Activated naive CD8-positive, alpha-beta T cell treated with anti-CD3 and anti-CD28 coated beads for 36 hours (primary cell): ENCODE results near the gene YWHAQ. TPM values are rescaled to one million over a fixed set of nuclear protein-coding genes. Genes with fewer than 3 reads are reported as not detected.
"Not testable (repeated sequence)": the region's sequence is repeated elsewhere in the genome, so short reads cannot be mapped to it uniquely, and the experiment has no call there.

Experiments used
- DNase-seq: peaks from one replicate; pipeline ENCODE4 v3.0.0; 2021
- H3K27ac Mint-ChIP-seq: one replicate; pipeline ENCODE4 v1.8.0; 2022; ENCODE audit warnings: mild to moderate bottlenecking, moderate library complexity, mixed read lengths
- H3K27me3 Mint-ChIP-seq: one replicate; pipeline ENCODE4 v1.8.0; 2022; ENCODE audit warnings: mild to moderate bottlenecking, mixed read lengths
- H3K36me3 Mint-ChIP-seq: one replicate; pipeline ENCODE4 v1.8.0; 2021; ENCODE audit warnings: mild to moderate bottlenecking, mixed read lengths
- H3K4me1 Mint-ChIP-seq: one replicate; pipeline ENCODE4 v1.8.0; 2021; ENCODE audit warnings: mixed read lengths
- H3K4me3 Mint-ChIP-seq: one replicate; pipeline ENCODE4 v1.8.0; 2022; ENCODE audit warnings: mild to moderate bottlenecking, moderate library complexity, mixed read lengths
- H3K9me3 Mint-ChIP-seq: one replicate; pipeline ENCODE4 v1.8.0; 2022; ENCODE audit warnings: mixed read lengths
- total RNA-seq, 2 experiments: library from RNA; stranded (reverse); gene quantifications; one replicate each; pipeline ENCODE4 v1.2.3, GENCODE V29; 2021

The YWHAQ gene
- total RNA-seq, 2 experiments from 2014 or later = 314 to 317 TPM

DNA sequence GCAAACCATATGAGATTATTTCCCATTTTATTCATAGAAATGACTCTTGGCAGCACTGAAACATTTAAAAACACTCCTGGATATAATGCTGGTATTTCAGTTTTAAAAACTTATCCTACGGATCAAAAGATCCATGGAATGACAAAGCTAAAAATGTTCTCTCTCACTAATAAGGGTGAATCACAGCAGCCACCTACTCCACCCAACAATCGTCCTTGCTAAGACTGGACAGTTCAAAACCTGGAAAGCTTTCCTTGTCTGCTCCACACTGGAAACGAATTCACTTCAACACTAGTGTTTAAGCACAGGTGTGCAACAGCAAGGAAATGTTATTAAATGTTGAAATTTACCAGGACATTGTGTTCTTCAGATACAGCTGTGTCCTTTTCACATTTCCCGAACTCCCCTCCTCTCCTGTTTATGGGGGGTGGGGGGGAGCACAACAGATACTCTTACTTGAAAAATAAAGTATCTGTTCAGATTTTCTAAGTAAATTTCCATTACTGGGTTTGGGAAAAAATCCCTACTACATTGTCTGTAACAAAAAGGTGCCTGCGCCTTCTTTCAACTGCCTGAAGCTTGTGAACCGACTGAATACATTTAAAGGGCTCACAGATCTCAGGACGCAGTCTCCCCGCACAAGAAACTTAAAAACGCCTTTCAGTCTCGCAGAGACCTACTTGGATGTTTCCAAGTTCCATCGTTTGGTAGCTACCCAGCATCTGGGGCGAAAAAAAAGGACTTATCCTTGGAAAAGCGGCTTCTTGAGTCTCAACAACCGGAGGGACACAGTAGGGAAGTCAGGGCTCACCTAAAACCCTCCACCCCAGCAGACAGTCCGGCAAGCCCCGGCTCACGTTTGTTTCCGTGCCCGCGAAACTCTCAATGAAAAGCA, 1.3 kb downstream of the YWHAQ start:
- H3K27me3 Mint-ChIP-seq = no peaks in the 10 kb centered on the region
- H3K4me3 Mint-ChIP-seq = peak overlapping the region; percentile 98
- peaks cover 52% of the 10 kb centered on the region for H3K4me1 Mint-ChIP-seq
- H3K27ac Mint-ChIP-seq = peak overlapping the region; percentile 95
- peaks cover 59% of the 10 kb centered on the region for H3K36me3 Mint-ChIP-seq
- peaks cover 2% of the 10 kb centered on the region for H3K9me3 Mint-ChIP-seq
- DNase-seq = no peak

DNA sequence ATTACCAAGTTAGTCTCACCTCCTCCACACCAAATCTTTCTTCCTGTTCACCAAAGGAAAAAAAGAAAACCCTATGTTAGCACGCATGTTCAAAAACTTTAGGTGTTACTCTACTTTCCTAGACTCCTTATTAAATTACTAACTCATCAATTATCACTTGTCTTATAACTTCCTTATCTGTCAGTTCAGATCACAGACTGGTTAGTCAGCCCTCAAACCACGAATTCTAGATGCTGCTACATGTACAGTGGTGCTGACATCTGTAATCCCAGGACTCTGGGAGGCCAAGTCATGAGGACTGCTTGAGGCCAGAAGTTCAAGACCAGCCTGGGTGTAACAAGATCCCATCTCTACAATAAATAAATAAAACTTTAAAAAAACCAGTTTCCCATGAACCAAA, 3.5 kb downstream of the YWHAQ start:
- Mint-ChIP-seq H3K4me1 (peaks cover 59% of the 10 kb centered on the region), H3K36me3 (peaks cover 77% of the 10 kb centered on the region), H3K9me3 (peaks cover 2% of the 10 kb centered on the region), H3K4me3 (peak overlapping the region; percentile 98), H3K27ac (no peak overlapping the region), H3K27me3 (no peaks in the 10 kb centered on the region)
- no peak for DNase-seq

DNA sequence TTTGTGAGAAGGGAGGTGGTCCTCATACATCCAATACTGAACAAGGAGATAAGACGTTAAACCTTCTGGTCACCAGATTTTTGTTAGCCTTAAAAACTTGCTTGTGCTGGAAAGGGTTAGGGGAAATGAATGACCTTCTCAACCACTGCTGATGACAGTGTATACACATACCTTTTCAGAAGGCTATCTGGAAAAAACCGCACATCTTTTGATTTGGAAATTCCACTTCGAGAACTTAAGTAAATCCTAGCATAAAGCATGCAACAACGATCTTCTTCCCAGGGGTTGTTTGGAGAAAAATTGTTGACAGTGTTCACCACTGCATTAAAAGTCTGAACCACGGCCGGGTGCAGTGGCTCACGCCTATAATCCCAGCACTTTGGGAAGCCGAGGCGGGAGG, 7.6 kb downstream of the YWHAQ start:
- Mint-ChIP-seq H3K4me1 (peaks cover 71% of the 10 kb centered on the region), H3K27ac (no peak overlapping the region), H3K36me3 (peaks cover 77% of the 10 kb centered on the region), H3K27me3 (no peaks in the 10 kb centered on the region), H3K9me3 (no peaks in the 10 kb centered on the region), H3K4me3 (peak overlapping the region; percentile 15)
- no peak for DNase-seq

DNA sequence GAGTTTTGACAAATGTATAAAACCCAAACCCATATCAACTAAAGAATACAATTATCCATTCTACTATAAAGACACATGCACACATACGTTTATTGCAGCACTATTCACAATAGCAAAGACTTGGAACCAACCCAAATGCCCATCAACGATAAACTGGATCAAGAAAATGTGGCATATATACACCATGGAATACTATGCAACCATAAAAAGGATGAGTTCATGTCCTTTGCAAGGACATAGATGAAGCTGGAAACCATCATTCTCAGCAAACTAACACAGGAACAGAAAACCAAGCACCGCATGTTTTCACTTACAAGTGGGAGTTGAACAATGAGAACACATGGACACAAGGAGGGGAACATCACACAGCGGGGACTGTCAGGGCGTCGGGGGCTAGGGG, 9.1 kb downstream of the YWHAQ start:
- H3K27ac Mint-ChIP-seq, H3K4me3 Mint-ChIP-seq, H3K27me3 Mint-ChIP-seq, DNase-seq, H3K9me3 Mint-ChIP-seq: not testable (repeated sequence)
- H3K4me1 Mint-ChIP-seq = peaks cover 67% of the 10 kb centered on the region
- peaks cover 74% of the 10 kb centered on the region for H3K36me3 Mint-ChIP-seq

DNA sequence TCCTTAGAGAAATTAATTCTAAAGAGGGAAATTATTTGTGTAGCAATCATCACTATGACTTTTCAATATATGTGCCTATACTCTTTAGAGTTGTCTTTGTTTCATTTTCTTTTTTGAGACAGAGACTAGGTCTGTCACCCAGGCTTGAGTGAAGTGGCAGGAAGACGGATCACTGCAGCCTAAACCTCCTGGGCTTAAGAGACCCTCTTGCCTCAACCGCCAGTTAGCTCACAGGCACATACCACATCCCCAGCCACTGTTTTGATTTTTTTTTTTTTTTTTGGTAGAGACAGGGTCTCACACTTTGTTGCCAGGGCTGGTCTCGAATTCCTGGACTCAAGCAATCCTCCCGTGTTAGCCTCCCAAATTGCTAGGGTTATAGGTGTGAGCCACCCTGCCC, 12.4 kb downstream of the YWHAQ start:
- peaks cover 74% of the 10 kb centered on the region for H3K36me3 Mint-ChIP-seq
- H3K9me3 Mint-ChIP-seq = peaks cover 4% of the 10 kb centered on the region
- H3K27me3 Mint-ChIP-seq = no peaks in the 10 kb centered on the region
- peak overlapping the region; percentile 68 for H3K4me3 Mint-ChIP-seq
- peak; percentile 31 for DNase-seq
- peak overlapping the region; percentile 76 for H3K27ac Mint-ChIP-seq
- H3K4me1 Mint-ChIP-seq = peaks cover 75% of the 10 kb centered on the region

DNA sequence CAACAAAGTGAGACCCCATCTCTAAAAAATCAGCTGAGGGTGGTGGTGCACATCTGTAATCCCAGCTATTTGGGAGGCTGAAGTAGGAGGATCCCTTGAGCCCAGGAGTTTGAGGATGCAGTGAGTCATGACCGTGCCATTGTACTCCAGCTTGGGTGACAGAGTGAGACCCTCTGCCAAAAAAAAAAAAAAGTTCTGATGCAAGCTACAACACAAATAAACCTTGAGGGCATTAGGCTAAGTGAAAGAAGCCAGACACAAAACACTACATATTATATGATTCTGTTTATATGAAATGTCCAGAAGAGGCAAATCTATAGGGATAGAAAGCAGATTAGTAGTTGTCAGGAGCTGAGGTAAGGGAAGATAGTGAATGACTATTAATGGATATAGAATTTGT, 13.0 kb downstream of the YWHAQ start:
- Mint-ChIP-seq H3K9me3 (peaks cover 4% of the 10 kb centered on the region), H3K4me3 (peak overlapping the region; percentile 9)

DNA sequence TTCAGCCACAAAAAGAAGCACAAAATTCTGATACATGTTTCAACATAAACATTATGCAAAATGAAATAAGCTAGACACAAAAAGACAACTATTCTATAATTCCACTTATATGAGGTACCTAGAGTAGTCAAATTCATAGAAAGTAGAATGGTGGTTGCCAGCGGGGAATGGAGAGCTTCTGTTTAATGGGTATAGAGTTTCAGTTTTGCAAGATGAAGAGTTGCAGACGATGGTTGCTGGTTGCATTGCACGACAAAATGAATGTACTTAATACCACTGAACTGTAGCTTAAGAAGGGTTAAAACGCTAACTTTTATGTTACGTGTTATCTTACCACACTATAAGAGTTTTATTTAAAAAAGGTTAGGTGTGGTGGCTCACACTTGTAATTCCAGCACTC, 13.5 kb downstream of the YWHAQ start:
- DNase-seq = no peak
- Mint-ChIP-seq H3K4me1 (peaks cover 80% of the 10 kb centered on the region), H3K27ac (peak overlapping the region; percentile 67), H3K9me3 (peaks cover 4% of the 10 kb centered on the region), H3K36me3 (peaks cover 72% of the 10 kb centered on the region), H3K27me3 (no peaks in the 10 kb centered on the region), H3K4me3 (no peak overlapping the region)

More for the DNA sequence above, 13.0 kb downstream of the YWHAQ start:
- no peak for DNase-seq
- peaks cover 74% of the 10 kb centered on the region for H3K36me3 Mint-ChIP-seq
- H3K27ac Mint-ChIP-seq = peak overlapping the region; percentile 67
- no peaks in the 10 kb centered on the region for H3K27me3 Mint-ChIP-seq
- peaks cover 77% of the 10 kb centered on the region for H3K4me1 Mint-ChIP-seq

DNA sequence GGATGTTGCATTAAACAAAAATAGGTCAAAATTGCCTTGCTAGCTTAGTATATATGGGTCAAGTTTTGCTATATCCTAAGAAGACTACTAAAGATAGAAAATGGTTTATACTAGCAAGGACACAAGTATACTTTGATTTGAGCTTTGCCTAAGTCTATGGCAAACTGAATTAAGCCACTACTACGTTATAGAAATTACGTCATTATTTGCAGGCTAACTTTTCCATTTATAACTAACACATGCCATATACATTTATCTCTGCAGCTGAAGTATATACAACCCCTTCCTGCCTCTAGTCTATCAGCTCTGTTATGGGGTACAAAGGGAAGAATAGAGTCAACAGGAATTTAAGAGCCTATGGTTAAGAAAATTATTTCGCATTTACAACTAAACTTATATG, 16.2 kb downstream of the YWHAQ start:
- peaks cover 67% of the 10 kb centered on the region for H3K36me3 Mint-ChIP-seq
- H3K4me3 Mint-ChIP-seq = no peak overlapping the region
- no peak overlapping the region for H3K27ac Mint-ChIP-seq
- no peaks in the 10 kb centered on the region for H3K27me3 Mint-ChIP-seq
- peaks cover 7% of the 10 kb centered on the region for H3K9me3 Mint-ChIP-seq
- DNase-seq = no peak
- H3K4me1 Mint-ChIP-seq = peaks cover 80% of the 10 kb centered on the region

DNA sequence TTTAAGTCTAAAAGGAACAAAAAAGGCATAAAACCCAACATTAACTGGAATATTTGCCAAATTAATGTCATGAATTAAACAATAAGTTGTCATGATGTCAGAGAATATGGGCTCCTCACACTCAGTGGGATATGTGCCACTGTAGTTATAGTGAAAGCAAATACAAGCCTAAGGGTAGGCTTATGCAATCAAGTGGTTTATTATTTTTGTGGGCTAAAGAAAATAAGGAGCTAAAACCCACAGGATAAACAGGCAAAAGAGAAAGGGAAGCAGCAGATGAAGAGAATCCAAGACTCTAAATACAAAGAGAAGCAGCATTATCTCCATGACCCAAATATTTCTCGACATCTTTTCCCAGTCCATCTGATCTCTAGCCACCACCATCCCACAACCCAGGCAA, 17.5 kb downstream of the YWHAQ start:
- H3K27me3 Mint-ChIP-seq = no peaks in the 10 kb centered on the region
- peaks cover 72% of the 10 kb centered on the region for H3K36me3 Mint-ChIP-seq
- no peak overlapping the region for H3K4me3 Mint-ChIP-seq
- peaks cover 7% of the 10 kb centered on the region for H3K9me3 Mint-ChIP-seq
- DNase-seq = no peak
- no peak overlapping the region for H3K27ac Mint-ChIP-seq
- peaks cover 80% of the 10 kb centered on the region for H3K4me1 Mint-ChIP-seq

DNA sequence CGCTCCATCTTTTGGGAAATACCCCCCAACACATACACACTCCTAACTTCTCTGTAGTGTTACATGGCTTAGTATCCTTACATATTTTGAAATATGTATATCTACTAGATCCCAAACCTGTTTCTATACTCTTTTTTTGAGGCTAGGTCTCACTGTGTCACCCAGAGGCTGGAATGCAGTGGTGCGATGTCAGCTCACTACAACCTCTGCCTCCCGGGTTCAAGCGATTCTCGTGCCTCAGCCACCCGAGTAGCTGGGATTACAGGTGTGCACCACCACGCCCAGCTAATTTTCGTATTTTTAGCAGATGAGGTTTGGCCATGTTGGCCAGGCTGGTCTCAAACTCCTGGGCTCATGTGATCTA, 19.3 kb downstream of the YWHAQ start:
- not testable (repeated sequence) for H3K27me3 Mint-ChIP-seq, H3K27ac Mint-ChIP-seq, H3K4me3 Mint-ChIP-seq, H3K9me3 Mint-ChIP-seq, DNase-seq
- Mint-ChIP-seq H3K4me1 (peaks cover 78% of the 10 kb centered on the region), H3K36me3 (peaks cover 70% of the 10 kb centered on the region)

DNA sequence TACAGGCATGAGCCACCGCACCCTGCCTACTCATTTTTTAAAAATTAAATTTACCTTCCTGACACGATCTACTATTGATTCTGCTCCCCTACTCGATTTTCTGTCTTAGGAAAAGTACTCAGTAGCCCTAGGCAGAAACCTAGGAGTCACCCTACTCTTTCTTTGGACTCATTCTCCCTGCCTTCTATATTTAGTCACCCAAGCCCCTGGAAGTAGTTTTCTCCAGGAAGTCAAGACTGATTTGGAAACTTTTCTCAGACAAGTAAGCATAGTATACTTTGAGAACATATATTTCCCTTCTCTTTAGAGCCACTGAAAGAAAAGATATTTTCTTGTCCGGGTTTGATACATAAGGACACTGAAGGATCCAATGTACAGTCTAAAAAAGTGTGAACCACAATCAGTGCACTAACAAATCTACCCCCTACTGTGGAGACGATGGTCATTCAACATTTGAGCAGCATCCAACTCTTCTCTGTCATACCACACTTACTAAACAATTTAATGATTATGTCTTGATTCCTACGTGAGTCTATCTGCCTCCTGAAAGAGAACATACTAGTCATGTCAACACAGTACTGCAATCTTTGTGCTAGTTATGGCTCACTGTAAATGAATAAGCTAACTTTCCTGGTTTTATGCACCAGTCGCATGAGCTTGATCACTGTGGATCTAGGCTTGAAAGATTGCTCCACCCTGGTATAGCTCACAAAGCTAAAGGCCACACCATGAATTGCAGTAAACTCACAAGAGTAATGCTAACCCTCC, 19.8 kb downstream of the YWHAQ start:
- H3K9me3 Mint-ChIP-seq = peaks cover 9% of the 10 kb centered on the region
- DNase-seq = no peak
- H3K4me1 Mint-ChIP-seq = peaks cover 76% of the 10 kb centered on the region
- H3K4me3 Mint-ChIP-seq = no peak overlapping the region
- peak overlapping the region; percentile 35 for H3K27ac Mint-ChIP-seq
- H3K27me3 Mint-ChIP-seq = no peaks in the 10 kb centered on the region
- peaks cover 68% of the 10 kb centered on the region for H3K36me3 Mint-ChIP-seq

DNA sequence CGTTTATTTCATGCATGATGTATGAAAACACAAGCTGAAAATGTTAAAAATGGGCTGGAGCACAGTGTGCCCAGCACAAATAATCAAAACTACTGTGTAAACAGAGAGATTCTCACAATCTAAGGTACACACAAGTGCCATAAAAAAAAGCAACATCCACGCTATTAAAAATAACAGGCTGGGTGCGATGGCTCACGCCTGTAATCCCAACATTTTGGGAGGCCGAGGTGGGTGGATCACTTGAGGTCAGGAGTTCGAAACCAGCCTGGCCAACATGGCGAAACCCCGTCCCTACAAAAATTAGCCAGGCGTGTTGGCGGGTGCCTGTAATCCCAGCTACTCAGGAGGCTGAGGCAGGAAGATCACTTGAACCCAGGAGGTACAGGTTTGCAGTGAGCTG, 22.3 kb downstream of the YWHAQ start:
- peak overlapping the region; percentile 93 for H3K27ac Mint-ChIP-seq
- peaks cover 63% of the 10 kb centered on the region for H3K4me1 Mint-ChIP-seq
- DNase-seq, H3K27me3 Mint-ChIP-seq: not testable (repeated sequence)
- peak overlapping the region; percentile 68 for H3K4me3 Mint-ChIP-seq
- H3K9me3 Mint-ChIP-seq = peaks cover 11% of the 10 kb centered on the region
- peaks cover 72% of the 10 kb centered on the region for H3K36me3 Mint-ChIP-seq

DNA sequence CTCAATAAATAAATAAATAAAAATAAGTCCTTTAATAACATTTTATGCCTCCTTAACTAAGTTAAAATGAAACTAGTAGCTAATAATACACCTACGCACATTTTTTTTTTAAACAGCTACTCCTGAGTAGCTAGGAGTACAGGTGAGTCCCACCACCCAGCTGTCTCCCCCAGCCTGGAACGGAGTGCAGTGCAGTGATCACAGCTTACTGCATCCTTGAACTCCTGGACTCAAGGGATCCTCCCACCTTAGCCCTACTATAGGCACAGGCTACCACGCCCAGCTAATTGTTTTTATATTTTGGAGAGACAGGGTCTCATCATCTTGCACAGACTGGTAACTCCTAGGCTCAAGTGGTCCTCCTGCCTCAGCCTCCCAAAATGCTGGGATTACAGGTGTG, 28.4 kb downstream of the YWHAQ start:
- Mint-ChIP-seq H3K9me3 (peaks cover 16% of the 10 kb centered on the region), H3K4me1 (peaks cover 29% of the 10 kb centered on the region), H3K36me3 (peaks cover 81% of the 10 kb centered on the region), H3K27ac (no peak overlapping the region), H3K4me3 (no peak overlapping the region), H3K27me3 (no peaks in the 10 kb centered on the region)
- no peak for DNase-seq

DNA sequence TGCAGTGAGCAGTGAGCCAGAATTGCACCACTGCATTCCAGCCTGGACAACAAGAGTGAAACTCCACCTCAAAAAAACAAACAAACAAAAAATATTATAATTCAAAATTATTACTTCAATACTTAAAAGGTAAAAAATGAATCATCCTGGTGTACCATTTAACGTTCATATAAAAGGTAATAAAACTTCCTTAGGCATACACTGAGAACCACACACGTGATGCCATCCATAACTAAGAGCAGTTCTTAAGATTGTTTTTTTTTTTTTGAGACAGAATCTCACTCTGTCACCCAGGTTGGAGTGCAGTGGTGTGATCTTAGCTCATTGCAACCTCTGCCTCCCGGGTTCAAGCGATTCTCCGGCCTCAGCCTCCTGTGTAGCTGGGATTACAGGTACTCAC, 29.4 kb downstream of the YWHAQ start:
- DNase-seq = no peak
- Mint-ChIP-seq H3K27ac (no peak overlapping the region), H3K9me3 (peaks cover 14% of the 10 kb centered on the region), H3K4me3 (no peak overlapping the region), H3K36me3 (peaks cover 84% of the 10 kb centered on the region), H3K4me1 (peaks cover 35% of the 10 kb centered on the region), H3K27me3 (no peaks in the 10 kb centered on the region)

DNA sequence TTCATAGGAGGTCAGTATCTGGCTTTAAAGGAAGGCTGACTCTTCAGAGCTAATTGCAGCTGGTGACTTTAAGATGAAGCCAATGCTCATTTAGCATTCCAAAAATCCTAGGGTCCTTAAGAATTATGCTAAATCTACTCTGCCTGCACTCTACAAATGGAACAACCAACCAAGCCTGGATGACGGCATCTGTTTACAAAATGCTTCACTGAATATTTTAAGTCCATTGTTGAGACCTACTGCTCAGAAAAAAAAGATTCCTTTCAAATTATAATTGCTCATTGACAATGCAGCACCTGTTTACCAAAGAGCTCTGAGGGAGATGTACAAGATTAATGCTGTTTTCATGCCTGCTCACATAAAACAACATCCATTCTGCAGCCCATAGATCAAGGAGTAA, 31.4 kb downstream of the YWHAQ start:
- peaks cover 44% of the 10 kb centered on the region for H3K4me1 Mint-ChIP-seq
- peaks cover 71% of the 10 kb centered on the region for H3K36me3 Mint-ChIP-seq
- DNase-seq = no peak
- peaks cover 13% of the 10 kb centered on the region for H3K9me3 Mint-ChIP-seq
- H3K4me3 Mint-ChIP-seq = no peak overlapping the region
- no peak overlapping the region for H3K27ac Mint-ChIP-seq
- no peaks in the 10 kb centered on the region for H3K27me3 Mint-ChIP-seq
